ENCODE results near the gene GRID2. TPM values are rescaled to one million over a fixed set of nuclear protein-coding genes. Genes with fewer than 3 reads are reported as not detected.

GRID2 gene
- total and polyA plus RNA-seq, 2 of the 13 experiments (the other 11 are each of a cell fraction or from before 2014, with no cell fraction given): not detected

- Histone ChIP-seq H3K9ac (ENCODE audit: insufficient read depth, low read depth, low read length) (no peak overlapping the region), H3K4me3 (replicated peaks in 1 of 3; ENCODE audit: insufficient read depth in 1 of 3, low read depth in 2 of 3, low read length in 3 of 3) (no peak overlapping the region), H3K79me2 (ENCODE audit: insufficient read depth, low read length) (no peaks in the 10 kb centered on the region), H2AFZ (ENCODE audit: low read length) (no peak overlapping the region), H3K27me3 (ENCODE audit: control insufficient read depth in 1 of 2, insufficient read depth in 2 of 2, low read length in 2 of 2) (no peaks in the 10 kb centered on the region), H3K9me3 (ENCODE audit: low read length) (no peaks in the 10 kb centered on the region), H3K4me1 (ENCODE audit: insufficient read depth, low read length) (no peaks in the 10 kb centered on the region), H4K20me1 (ENCODE audit: insufficient read depth, low read length) (no peaks in the 10 kb centered on the region), H3K4me2 (ENCODE audit: low read depth, low read length) (no peak overlapping the region), H3K27ac (ENCODE audit: extremely low read length, insufficient read depth, low read length) (no peak overlapping the region), H3K36me3 (replicated peaks in 1 of 2; ENCODE audit: control insufficient read depth in 1 of 2, insufficient read depth in 2 of 2, low read length in 2 of 2) (no peaks in the 10 kb centered on the region)
- CTCF ChIA-PET (ENCODE audit: low intra/inter-chr PET ratio, low total read pairs): no interaction called here
- intact Hi-C loops (cut with micrococcal nuclease; ENCODE audit: unreplicated experiment) (no loop called here), in situ Hi-C loops (cut with HindIII; ENCODE audit: extremely low pct_ligation_motif_present, low pct_unique_long_range_greater_than_20kb) (no loop called here)
- FAIRE-seq (no peak), DNase-seq (ENCODE audit: low spot score) (no peak), ATAC-seq (no peak)
- TF ChIP-seq SNAPC2 (CRISPR knock-in tag; IDR thresholded peaks at IDR 0.05) (no peak), ZNF567 (CRISPR knock-in tag; IDR thresholded peaks at IDR 0.05; ENCODE audit: borderline replicate concordance) (no peak), ZNF235 (CRISPR knock-in tag; IDR thresholded peaks at IDR 0.05; ENCODE audit: borderline replicate concordance) (no peak), MIER3 (CRISPR knock-in tag; IDR thresholded peaks at IDR 0.05; ENCODE audit: borderline replicate concordance) (no peak), NONO (IDR thresholded peaks at IDR 0.05) (no peak), NONO (CRISPR knock-in tag; conservative IDR thresholded peaks at IDR 0.05) (no peak), ETV6 (CRISPR knock-in tag; conservative IDR thresholded peaks at IDR 0.05) (no peak), ZNF879 (CRISPR knock-in tag; IDR thresholded peaks at IDR 0.05) (no peak), ZNF549 (CRISPR knock-in tag; IDR thresholded peaks at IDR 0.05) (no peak)
- TF ChIP-seq, protein P1, sequence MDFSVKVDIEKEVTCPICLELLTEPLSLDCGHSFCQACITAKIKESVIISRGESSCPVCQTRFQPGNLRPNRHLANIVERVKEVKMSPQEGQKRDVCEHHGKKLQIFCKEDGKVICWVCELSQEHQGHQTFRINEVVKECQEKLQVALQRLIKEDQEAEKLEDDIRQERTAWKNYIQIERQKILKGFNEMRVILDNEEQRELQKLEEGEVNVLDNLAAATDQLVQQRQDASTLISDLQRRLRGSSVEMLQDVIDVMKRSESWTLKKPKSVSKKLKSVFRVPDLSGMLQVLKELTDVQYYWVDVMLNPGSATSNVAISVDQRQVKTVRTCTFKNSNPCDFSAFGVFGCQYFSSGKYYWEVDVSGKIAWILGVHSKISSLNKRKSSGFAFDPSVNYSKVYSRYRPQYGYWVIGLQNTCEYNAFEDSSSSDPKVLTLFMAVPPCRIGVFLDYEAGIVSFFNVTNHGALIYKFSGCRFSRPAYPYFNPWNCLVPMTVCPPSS (IDR thresholded peaks at IDR 0.05): no peak
- no TSS peak for BruUV-seq (replicated peaks)
- POLR2A ChIA-PET: no interaction called here
Observed at GRCh38 chr4:92265798-92266197, 38.0 kb upstream of the GRID2 start.

- ATAC-seq: no peak
Observed at GRCh38 chr4:92266521-92266920, 37.2 kb upstream of the GRID2 start.

More at GRCh38 chr4:92266521-92266920, 37.2 kb upstream of the GRID2 start:
- TF ChIP-seq PAWR (CRISPR knock-in tag; IDR thresholded peaks at IDR 0.05; ENCODE audit: borderline replicate concordance): no peak
- TF ChIP-seq TBL1XR1 (IDR thresholded peaks at IDR 0.05; ENCODE audit: borderline replicate concordance, low read length, partially characterized antibody): no peak
- no peak for TF ChIP-seq HNRNPLL (IDR thresholded peaks at IDR 0.05; ENCODE audit: low read depth, low read length, poor library complexity, severe bottlenecking)
- TF ChIP-seq DNMT1 (CRISPR knock-in tag; IDR thresholded peaks at IDR 0.05): no peak
- no peak for TF ChIP-seq ZNF619 (CRISPR knock-in tag; IDR thresholded peaks at IDR 0.05)
- no peak for TF ChIP-seq NBN (conservative IDR thresholded peaks at IDR 0.05)
- no peak for TF ChIP-seq THAP11 (CRISPR knock-in tag; IDR thresholded peaks at IDR 0.05)
- TF ChIP-seq, protein P2, sequence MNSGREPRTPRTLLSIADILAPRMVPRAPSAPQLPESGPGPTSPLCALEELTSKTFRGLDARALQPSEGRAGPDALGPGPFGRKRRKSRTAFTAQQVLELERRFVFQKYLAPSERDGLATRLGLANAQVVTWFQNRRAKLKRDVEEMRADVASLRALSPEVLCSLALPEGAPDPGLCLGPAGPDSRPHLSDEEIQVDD (CRISPR knock-in tag; IDR thresholded peaks at IDR 0.05; ENCODE audit: borderline replicate concordance): no peak
- no peak for TF ChIP-seq IRF1 (CRISPR knock-in tag; IDR thresholded peaks at IDR 0.05; ENCODE audit: low read depth)
- no peak for TF ChIP-seq ZC3H4 (CRISPR knock-in tag; IDR thresholded peaks at IDR 0.05; ENCODE audit: borderline replicate concordance)
- H3K9me3 ChIP-seq (ENCODE audit: low read length): no peaks in the 10 kb centered on the region
- H3K36me3 ChIP-seq (replicated peaks in 1 of 2; ENCODE audit: control insufficient read depth in 1 of 2, insufficient read depth in 2 of 2, low read length in 2 of 2): no peaks in the 10 kb centered on the region
- in situ Hi-C loops (cut with HindIII; ENCODE audit: extremely low pct_ligation_motif_present, low pct_unique_long_range_greater_than_20kb): no loop called here
- intact Hi-C loops (cut with micrococcal nuclease; ENCODE audit: unreplicated experiment): no loop called here
- H2AFZ ChIP-seq (ENCODE audit: low read length): no peak overlapping the region
- no peak overlapping the region for H3K9ac ChIP-seq (ENCODE audit: insufficient read depth, low read depth, low read length)
- no peaks in the 10 kb centered on the region for H3K4me1 ChIP-seq (ENCODE audit: insufficient read depth, low read length)
- no peak overlapping the region for H3K4me2 ChIP-seq (ENCODE audit: low read depth, low read length)
- H3K27ac ChIP-seq (ENCODE audit: extremely low read length, insufficient read depth, low read length): no peak overlapping the region
- DNase-seq (ENCODE audit: low spot score) (no peak), FAIRE-seq (no peak)
- POLR2A ChIA-PET: no interaction called here
- no TSS peak for BruUV-seq (replicated peaks)
- no peak overlapping the region for H3K4me3 ChIP-seq (replicated peaks in 1 of 3; ENCODE audit: insufficient read depth in 1 of 3, low read depth in 2 of 3, low read length in 3 of 3)
- CTCF ChIA-PET (ENCODE audit: low intra/inter-chr PET ratio, low total read pairs): no interaction called here
- H4K20me1 ChIP-seq (ENCODE audit: insufficient read depth, low read length): no peaks in the 10 kb centered on the region
- 1% methylated on average over 3 of the region's 3 CpGs for WGBS (ENCODE audit: low lambda C conversion rate)
- no peaks in the 10 kb centered on the region for H3K27me3 ChIP-seq (ENCODE audit: control insufficient read depth in 1 of 2, insufficient read depth in 2 of 2, low read length in 2 of 2)
- H3K79me2 ChIP-seq (ENCODE audit: insufficient read depth, low read length): no peaks in the 10 kb centered on the region

Measured in HepG2 (cell line).